ENCODE results near the gene C1QTNF2. TPM values are rescaled to one million over a fixed set of nuclear protein-coding genes. Genes with fewer than 3 reads are reported as not detected.

C1QTNF2 gene
- total and polyA plus RNA-seq, 4 donors = 0.17 to 0.37 (median 0.23) TPM

DNA sequence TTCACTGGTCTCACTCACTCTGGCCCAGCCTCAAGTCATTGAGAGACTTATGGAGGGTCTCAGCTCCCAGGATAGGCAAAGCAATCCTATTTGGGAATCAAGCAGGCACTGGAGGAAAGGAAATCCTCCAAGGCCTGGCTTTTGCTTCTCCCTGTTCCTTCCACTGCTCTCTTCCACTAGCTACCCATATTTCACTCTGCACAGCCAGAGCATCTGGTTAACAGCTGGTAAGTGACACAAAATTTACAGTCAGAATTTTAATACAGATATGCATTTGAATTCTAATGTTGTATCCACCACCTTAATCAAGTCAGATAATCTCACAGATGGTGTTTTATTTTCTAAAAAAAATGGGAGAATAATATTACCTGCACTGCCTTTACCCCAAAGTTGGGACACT is 868 bp upstream of the C1QTNF2 start:
- DNase-seq (ENCODE audit: low spot score) = no peak
- H3K27ac ChIP-seq (ENCODE audit: low read depth in 1 of 2, low read length in 2 of 2) = no peak overlapping the region

GRCh38 chr5:160370713-160371034 is 248 bp upstream of the C1QTNF2 start:
- no peaks in the 10 kb centered on the region for H3K9me3 ChIP-seq (ENCODE audit: control insufficient read depth in 4 of 4, low read length in 3 of 4)
- H3K27ac ChIP-seq (ENCODE audit: low read depth in 1 of 2, low read length in 2 of 2) = no peak overlapping the region
- peak overlapping the region in 2 of 3 donors; percentile 23 to 45 for H3K4me3 ChIP-seq (ENCODE audit: low read depth in 1 of 3, low read length in 3 of 3)
- H3K4me1 ChIP-seq (ENCODE audit: control insufficient read depth in 4 of 4, insufficient read depth in 4 of 4, low read length in 3 of 4) = peaks cover 0 to 3% (median 1%) of the 10 kb centered on the region in 4 donors
- H3K27me3 ChIP-seq (ENCODE audit: control insufficient read depth in 4 of 4, insufficient read depth in 4 of 4, low read length in 3 of 4) = peaks cover 0 to 13% (median 5%) of the 10 kb centered on the region in 4 donors
- no peak for TF ChIP-seq RAD21 (IDR thresholded peaks at IDR 0.05)
- no peak for TF ChIP-seq FOXA1 (IDR thresholded peaks at IDR 0.05)
- TF ChIP-seq, protein P1, sequence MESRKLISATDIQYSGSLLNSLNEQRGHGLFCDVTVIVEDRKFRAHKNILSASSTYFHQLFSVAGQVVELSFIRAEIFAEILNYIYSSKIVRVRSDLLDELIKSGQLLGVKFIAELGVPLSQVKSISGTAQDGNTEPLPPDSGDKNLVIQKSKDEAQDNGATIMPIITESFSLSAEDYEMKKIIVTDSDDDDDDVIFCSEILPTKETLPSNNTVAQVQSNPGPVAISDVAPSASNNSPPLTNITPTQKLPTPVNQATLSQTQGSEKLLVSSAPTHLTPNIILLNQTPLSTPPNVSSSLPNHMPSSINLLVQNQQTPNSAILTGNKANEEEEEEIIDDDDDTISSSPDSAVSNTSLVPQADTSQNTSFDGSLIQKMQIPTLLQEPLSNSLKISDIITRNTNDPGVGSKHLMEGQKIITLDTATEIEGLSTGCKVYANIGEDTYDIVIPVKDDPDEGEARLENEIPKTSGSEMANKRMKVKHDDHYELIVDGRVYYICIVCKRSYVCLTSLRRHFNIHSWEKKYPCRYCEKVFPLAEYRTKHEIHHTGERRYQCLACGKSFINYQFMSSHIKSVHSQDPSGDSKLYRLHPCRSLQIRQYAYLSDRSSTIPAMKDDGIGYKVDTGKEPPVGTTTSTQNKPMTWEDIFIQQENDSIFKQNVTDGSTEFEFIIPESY (IDR thresholded peaks at IDR 0.05) = no peak
- TF ChIP-seq FOXA2 (IDR thresholded peaks at IDR 0.05) = no peak
- no peak for TF ChIP-seq HNF4A (conservative IDR thresholded peaks at IDR 0.05)
- TF ChIP-seq GABPA (IDR thresholded peaks at IDR 0.05 in 1 of 2, conservative IDR thresholded peaks at IDR 0.05 in 1 of 2) = no peak
- no peak for TF ChIP-seq HNF4G (IDR thresholded peaks at IDR 0.05)
- no peaks in the 10 kb centered on the region for H3K36me3 ChIP-seq (ENCODE audit: control insufficient read depth in 4 of 4, insufficient read depth in 3 of 4, low read depth in 1 of 4, low read length in 3 of 4)
- WGBS = 55% methylated on average over 12 of the region's 12 CpGs
- no peak for DNase-seq (ENCODE audit: low spot score)
- H3K9ac ChIP-seq (ENCODE audit: low read depth in 1 of 2, low read length in 2 of 2) = no peak overlapping the region

More for the DNA sequence above, 868 bp upstream of the C1QTNF2 start:
- Histone ChIP-seq H3K36me3 (ENCODE audit: control insufficient read depth in 4 of 4, insufficient read depth in 3 of 4, low read depth in 1 of 4, low read length in 3 of 4) (no peaks in the 10 kb centered on the region), H3K4me1 (ENCODE audit: control insufficient read depth in 4 of 4, insufficient read depth in 4 of 4, low read length in 3 of 4) (peaks cover 0 to 3% (median 1%) of the 10 kb centered on the region in 4 donors), H3K9me3 (ENCODE audit: control insufficient read depth in 4 of 4, low read length in 3 of 4) (no peaks in the 10 kb centered on the region), H3K4me3 (ENCODE audit: low read depth in 1 of 3, low read length in 3 of 3) (no peak overlapping the region), H3K9ac (ENCODE audit: low read depth in 1 of 2, low read length in 2 of 2) (no peak overlapping the region), H3K27me3 (ENCODE audit: control insufficient read depth in 4 of 4, insufficient read depth in 4 of 4, low read length in 3 of 4) (peaks cover 0 to 14% (median 5%) of the 10 kb centered on the region in 4 donors)
- TF ChIP-seq FOXA2 (IDR thresholded peaks at IDR 0.05) = no peak

- WGBS = 97% methylated on average over 3 of the region's 3 CpGs
- Histone ChIP-seq H3K36me3 (ENCODE audit: control insufficient read depth in 4 of 4, insufficient read depth in 3 of 4, low read depth in 1 of 4, low read length in 3 of 4) (no peaks in the 10 kb centered on the region), H3K4me1 (ENCODE audit: control insufficient read depth in 4 of 4, insufficient read depth in 4 of 4, low read length in 3 of 4) (peaks cover 0 to 3% (median 1%) of the 10 kb centered on the region in 4 donors), H3K9me3 (ENCODE audit: control insufficient read depth in 4 of 4, low read length in 3 of 4) (no peaks in the 10 kb centered on the region), H3K9ac (ENCODE audit: low read depth in 1 of 2, low read length in 2 of 2) (no peak overlapping the region), H3K4me3 (ENCODE audit: low read depth in 1 of 3, low read length in 3 of 3) (no peak overlapping the region), H3K27me3 (ENCODE audit: control insufficient read depth in 4 of 4, insufficient read depth in 4 of 4, low read length in 3 of 4) (peaks cover 0 to 6% (median 5%) of the 10 kb centered on the region in 4 donors), H3K27ac (ENCODE audit: low read depth in 1 of 2, low read length in 2 of 2) (no peak overlapping the region)
- DNase-seq (ENCODE audit: low spot score) = no peak
- TF ChIP-seq YY1 (IDR thresholded peaks at IDR 0.05) = no peak
- TF ChIP-seq RAD21 (IDR thresholded peaks at IDR 0.05) = no peak
- TF ChIP-seq, protein P2, sequence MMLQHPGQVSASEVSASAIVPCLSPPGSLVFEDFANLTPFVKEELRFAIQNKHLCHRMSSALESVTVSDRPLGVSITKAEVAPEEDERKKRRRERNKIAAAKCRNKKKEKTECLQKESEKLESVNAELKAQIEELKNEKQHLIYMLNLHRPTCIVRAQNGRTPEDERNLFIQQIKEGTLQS (IDR thresholded peaks at IDR 0.05) = no peak
- no peak for TF ChIP-seq TAF1 (conservative IDR thresholded peaks at IDR 0.05)
- no peak for TF ChIP-seq GABPA (IDR thresholded peaks at IDR 0.05 in 1 of 2, conservative IDR thresholded peaks at IDR 0.05 in 1 of 2)
- TF ChIP-seq, protein P1 (IDR thresholded peaks at IDR 0.05) = no peak
- no peak for TF ChIP-seq SP1 (IDR thresholded peaks at IDR 0.05)
- TF ChIP-seq JUND (IDR thresholded peaks at IDR 0.05) = no peak
- TF ChIP-seq FOXA1 (IDR thresholded peaks at IDR 0.05) = no peak
- TF ChIP-seq, protein P3, sequence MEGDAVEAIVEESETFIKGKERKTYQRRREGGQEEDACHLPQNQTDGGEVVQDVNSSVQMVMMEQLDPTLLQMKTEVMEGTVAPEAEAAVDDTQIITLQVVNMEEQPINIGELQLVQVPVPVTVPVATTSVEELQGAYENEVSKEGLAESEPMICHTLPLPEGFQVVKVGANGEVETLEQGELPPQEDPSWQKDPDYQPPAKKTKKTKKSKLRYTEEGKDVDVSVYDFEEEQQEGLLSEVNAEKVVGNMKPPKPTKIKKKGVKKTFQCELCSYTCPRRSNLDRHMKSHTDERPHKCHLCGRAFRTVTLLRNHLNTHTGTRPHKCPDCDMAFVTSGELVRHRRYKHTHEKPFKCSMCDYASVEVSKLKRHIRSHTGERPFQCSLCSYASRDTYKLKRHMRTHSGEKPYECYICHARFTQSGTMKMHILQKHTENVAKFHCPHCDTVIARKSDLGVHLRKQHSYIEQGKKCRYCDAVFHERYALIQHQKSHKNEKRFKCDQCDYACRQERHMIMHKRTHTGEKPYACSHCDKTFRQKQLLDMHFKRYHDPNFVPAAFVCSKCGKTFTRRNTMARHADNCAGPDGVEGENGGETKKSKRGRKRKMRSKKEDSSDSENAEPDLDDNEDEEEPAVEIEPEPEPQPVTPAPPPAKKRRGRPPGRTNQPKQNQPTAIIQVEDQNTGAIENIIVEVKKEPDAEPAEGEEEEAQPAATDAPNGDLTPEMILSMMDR (IDR thresholded peaks at IDR 0.05; ENCODE audit: low read depth, low read length, missing input control) = no peak
- TF ChIP-seq HNF4A (conservative IDR thresholded peaks at IDR 0.05) = no peak
- TF ChIP-seq NR2F2 (IDR thresholded peaks at IDR 0.05) = no peak
- no peak for TF ChIP-seq FOXA2 (IDR thresholded peaks at IDR 0.05)
- no peak for TF ChIP-seq HNF4G (IDR thresholded peaks at IDR 0.05)
- TF ChIP-seq, protein P4, sequence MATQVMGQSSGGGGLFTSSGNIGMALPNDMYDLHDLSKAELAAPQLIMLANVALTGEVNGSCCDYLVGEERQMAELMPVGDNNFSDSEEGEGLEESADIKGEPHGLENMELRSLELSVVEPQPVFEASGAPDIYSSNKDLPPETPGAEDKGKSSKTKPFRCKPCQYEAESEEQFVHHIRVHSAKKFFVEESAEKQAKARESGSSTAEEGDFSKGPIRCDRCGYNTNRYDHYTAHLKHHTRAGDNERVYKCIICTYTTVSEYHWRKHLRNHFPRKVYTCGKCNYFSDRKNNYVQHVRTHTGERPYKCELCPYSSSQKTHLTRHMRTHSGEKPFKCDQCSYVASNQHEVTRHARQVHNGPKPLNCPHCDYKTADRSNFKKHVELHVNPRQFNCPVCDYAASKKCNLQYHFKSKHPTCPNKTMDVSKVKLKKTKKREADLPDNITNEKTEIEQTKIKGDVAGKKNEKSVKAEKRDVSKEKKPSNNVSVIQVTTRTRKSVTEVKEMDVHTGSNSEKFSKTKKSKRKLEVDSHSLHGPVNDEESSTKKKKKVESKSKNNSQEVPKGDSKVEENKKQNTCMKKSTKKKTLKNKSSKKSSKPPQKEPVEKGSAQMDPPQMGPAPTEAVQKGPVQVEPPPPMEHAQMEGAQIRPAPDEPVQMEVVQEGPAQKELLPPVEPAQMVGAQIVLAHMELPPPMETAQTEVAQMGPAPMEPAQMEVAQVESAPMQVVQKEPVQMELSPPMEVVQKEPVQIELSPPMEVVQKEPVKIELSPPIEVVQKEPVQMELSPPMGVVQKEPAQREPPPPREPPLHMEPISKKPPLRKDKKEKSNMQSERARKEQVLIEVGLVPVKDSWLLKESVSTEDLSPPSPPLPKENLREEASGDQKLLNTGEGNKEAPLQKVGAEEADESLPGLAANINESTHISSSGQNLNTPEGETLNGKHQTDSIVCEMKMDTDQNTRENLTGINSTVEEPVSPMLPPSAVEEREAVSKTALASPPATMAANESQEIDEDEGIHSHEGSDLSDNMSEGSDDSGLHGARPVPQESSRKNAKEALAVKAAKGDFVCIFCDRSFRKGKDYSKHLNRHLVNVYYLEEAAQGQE (IDR thresholded peaks at IDR 0.05) = no peak
- TF ChIP-seq RXRA (IDR thresholded peaks at IDR 0.05) = no peak
- TF ChIP-seq MAX (IDR thresholded peaks at IDR 0.05) = no peak
- TF ChIP-seq EGR1 (IDR thresholded peaks at IDR 0.05; ENCODE audit: low read depth in 2 of 2) = no peak
These were observed 2.5 kb downstream of the C1QTNF2 start for GRCh38 chr5:160367885-160368284.
